PC-9 (cell line): ENCODE measurements around the gene ARHGAP33. TPM values are rescaled to one million over a fixed set of nuclear protein-coding genes. Genes with fewer than 3 reads are reported as not detected.

Experiments
- BruUV-seq: library from RNA; stranded (reverse); fragments of 400-500 nt; replicated peaks from 2 replicates; lab custom pipeline; 2021; lab: Mats Ljungman, UMichigan
- CTCF ChIA-PET: fragments of 300-600 bp; sonication (Branson Sonifier 250); formaldehyde crosslinking; loops from one replicate; lab custom pipeline; 2022; ENCODE audit warnings: antibody characterized with exemption; lab: Charles Lee
- POLR2A ChIA-PET: fragments of 300-600 bp; sonication (Branson Sonifier 250); formaldehyde crosslinking; loops from one replicate; lab custom pipeline; 2022; ENCODE audit warnings: antibody characterized with exemption; ENCODE audit not compliant: unreplicated experiment; lab: Charles Lee
- DNase-seq, 2 experiments: peaks; one replicate each; pipeline versions ENCODE4 v3.0.0 to v3.0.0-alpha.2; 2015 to 2022; ENCODE audit warnings: mixed read lengths in 1 of 2
- H2AFZ ChIP-seq: fragments of 200-600 bp; sonication (generic); 2 replicates; pipeline ENCODE4 v1.8.1; 2017; ENCODE audit warnings: antibody characterized with exemption
- H3F3A ChIP-seq: fragments of 200-600 bp; sonication (generic); 2 replicates; pipeline ENCODE4 v1.8.1; 2017; ENCODE audit warnings: antibody characterized with exemption, mild to moderate bottlenecking, low read depth; ENCODE audit not compliant: insufficient read depth
- H3K27ac ChIP-seq: fragments of 200-600 bp; sonication (generic); 2 replicates; pipeline ENCODE4 v1.6.1; 2016; ENCODE audit warnings: mixed run types
- H3K27me3 ChIP-seq: fragments of 200-600 bp; sonication (generic); 2 replicates; pipeline ENCODE4 v1.6.1; 2016; ENCODE audit warnings: low read depth, mixed run types; ENCODE audit not compliant: insufficient read depth
- H3K36me3 ChIP-seq: fragments of 200-600 bp; sonication (generic); 2 replicates; pipeline ENCODE4 v1.6.1; 2016; ENCODE audit warnings: low read depth, mixed run types
- H3K4me1 ChIP-seq: fragments of 200-600 bp; sonication (generic); replicated peaks from 2 replicates; pipeline ENCODE4 v1.6.1; 2016; ENCODE audit warnings: mixed run types; ENCODE audit not compliant: insufficient read depth
- H3K4me2 ChIP-seq: fragments of 200-600 bp; sonication (generic); 2 replicates; pipeline ENCODE4 v1.6.1; 2017; ENCODE audit warnings: mixed run types
- H3K4me3 ChIP-seq: fragments of 200-600 bp; sonication (generic); 2 replicates; pipeline ENCODE4 v1.6.1; 2016; ENCODE audit warnings: mixed run types
- H3K79me2 ChIP-seq: fragments of 200-600 bp; sonication (generic); 2 replicates; pipeline ENCODE4 v1.6.1; 2017; ENCODE audit warnings: low read depth, mixed run types
- H3K9me2 ChIP-seq: fragments of 200-600 bp; sonication (generic); 2 replicates; pipeline ENCODE4 v1.8.1; 2017; ENCODE audit warnings: mild to moderate bottlenecking; ENCODE audit not compliant: insufficient read depth
- H3K9me3 ChIP-seq: fragments of 200-600 bp; sonication (generic); 2 replicates; pipeline ENCODE4 v1.8.1; 2016; ENCODE audit warnings: low read depth; ENCODE audit not compliant: insufficient read depth
- H4K20me1 ChIP-seq: fragments of 200-600 bp; sonication (generic); 2 replicates; pipeline ENCODE4 v1.8.1; 2017; ENCODE audit not compliant: insufficient read depth
- CTCF ChIP-seq: fragments of 200-600 bp; sonication (generic); conservative IDR thresholded peaks from 2 replicates; pipeline ENCODE4 v1.6.1; 2017; ENCODE audit warnings: mixed run types, antibody characterized with exemption, mild to moderate bottlenecking, moderate library complexity
- EZH2 ChIP-seq: fragments of 200-600 bp; sonication (generic); IDR thresholded peaks from 2 replicates; pipeline ENCODE4 v1.8.0; 2017; ENCODE audit warnings: antibody characterized with exemption, low read depth
- intact Hi-C: fragments of 100-400 bp; cut with micrococcal nuclease; formaldehyde crosslinking; loops from one replicate; pipeline ENCODE4 v1.10.0; 2022; ENCODE audit not compliant: unreplicated experiment
- total RNA-seq: library from RNA; stranded (reverse); gene quantifications from 2 replicates; pipeline ENCODE4 v1.2.3, GENCODE V29; 2021

Gene ARHGAP33
- total RNA-seq, 1 experiment from 2014 or later, result 21.3 TPM

DNA sequence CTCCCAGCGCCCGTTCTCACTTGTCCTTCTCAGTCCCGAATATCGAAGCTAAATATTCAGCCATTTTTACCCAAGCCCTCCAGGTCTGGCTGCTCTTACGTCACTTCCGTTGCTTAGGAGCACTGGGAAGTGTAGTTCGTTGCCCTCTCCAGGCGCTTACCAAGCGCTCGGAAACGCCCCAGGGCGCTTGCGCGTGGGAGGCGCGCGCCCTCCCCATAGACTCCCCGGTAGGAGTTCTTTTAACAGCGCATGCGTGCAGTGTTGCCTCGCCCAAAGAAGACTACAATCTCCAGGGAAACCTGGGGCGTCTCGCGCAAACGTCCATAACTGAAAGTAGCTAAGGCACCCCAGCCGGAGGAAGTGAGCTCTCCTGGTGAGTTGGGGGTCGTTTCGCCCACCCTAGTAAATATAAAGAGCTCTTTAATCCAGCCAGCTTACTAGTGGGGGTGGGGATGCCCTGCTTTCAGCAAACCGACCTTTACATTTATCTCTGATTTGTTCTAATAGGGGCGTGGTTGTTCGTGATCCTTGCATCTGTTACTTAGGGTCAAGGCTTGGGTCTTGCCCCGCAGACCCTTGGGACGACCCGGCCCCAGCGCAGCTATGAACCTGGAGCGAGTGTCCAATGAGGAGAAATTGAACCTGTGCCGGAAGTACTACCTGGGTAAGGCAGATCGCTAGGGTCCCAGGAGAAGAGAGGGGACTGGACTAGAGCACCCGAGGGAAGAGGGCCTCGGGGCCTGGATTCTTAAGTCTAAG lies 29.9 kb upstream of the ARHGAP33 start, which contains the start of the genes PSENEN and U2AF1L4:
Gene PSENEN (plus strand): TSS at position 324 of the 759 bp plus-strand sequence. CDS start 280 bp downstream, at position 604.
Gene U2AF1L4 (minus strand): TSS at position 91 of the 759 bp plus-strand sequence. CDS start 27 bp downstream, at position 64.
- TF ChIP-seq EZH2 (no peak), CTCF (no peak)
- TSS peak; percentile 64 for BruUV-seq
- peaks cover 38% of the 10 kb centered on the region for H3K4me1 ChIP-seq
- peak; percentile 96 to 98 for DNase-seq
- H3K79me2 ChIP-seq, result peaks cover 29% of the 10 kb centered on the region
- POLR2A ChIA-PET, result interaction anchor here (0.5 to 0.7 kb wide), 6 partner anchors 90 to 970 kb away, joined by 3 to 27 read pairs (median 4); partner anchors contain the start of gene NFKBID
- H3K9me3 ChIP-seq, result no peaks in the 10 kb centered on the region
- peaks cover 19% of the 10 kb centered on the region for H3F3A ChIP-seq
- peak within 1 kb of the TSS; percentile 95 for H3K27ac ChIP-seq
- peak within 1 kb of the TSS; percentile 95 for H2AFZ ChIP-seq
- CTCF ChIA-PET, result interaction anchor here (0.6 kb wide), 1 partner anchor 232 kb away, joined by 9 read pairs; the partner anchor contains the start of gene DMKN
- H3K9me2 ChIP-seq, result no peaks in the 10 kb centered on the region
- H3K27me3 ChIP-seq, result no peaks in the 10 kb centered on the region
- no peaks in the 10 kb centered on the region for H4K20me1 ChIP-seq
- intact Hi-C loops, result loop anchor here (2.0 to 10.0 kb wide), 3 partner anchors 29 to 249 kb away; partner anchors contain the start of genes HCST, NFKBID, SDHAF1 and TYROBP
- peak within 1 kb of the TSS; percentile 97 for H3K4me3 ChIP-seq
- peak within 1 kb of the TSS; percentile 94 for H3K4me2 ChIP-seq
- no peaks in the 10 kb centered on the region for H3K36me3 ChIP-seq

DNA sequence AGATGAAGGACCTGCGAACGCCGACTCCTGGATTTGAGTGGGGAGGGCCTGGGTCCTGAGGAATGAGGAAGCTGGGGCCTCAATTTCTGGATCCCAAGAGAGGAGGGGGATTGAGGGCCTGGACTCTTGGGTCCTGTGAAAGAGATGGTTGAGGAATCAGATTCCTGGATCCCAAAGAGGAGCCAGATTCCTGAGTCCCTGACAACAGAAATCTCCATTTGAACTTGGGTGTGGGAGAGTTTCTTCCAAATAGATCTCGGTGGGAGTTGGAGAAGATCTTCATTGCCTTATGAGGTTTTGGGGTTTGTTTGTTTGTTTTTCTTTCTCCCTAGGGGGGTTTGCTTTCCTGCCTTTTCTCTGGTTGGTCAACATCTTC lies 29.3 kb upstream of the ARHGAP33 start:
- POLR2A ChIA-PET, result interaction anchor here (0.6 kb wide), 2 partner anchors 433 to 969 kb away, joined by 3 to 4 read pairs; no protein-coding TSS in a partner anchor

More for the DNA sequence above, 29.3 kb upstream of the ARHGAP33 start:
- H3K79me2 ChIP-seq, result peaks cover 29% of the 10 kb centered on the region
- H3F3A ChIP-seq, result peaks cover 19% of the 10 kb centered on the region
- TF ChIP-seq EZH2 (no peak), CTCF (no peak)
- H2AFZ ChIP-seq, result peak overlapping the region; percentile 89
- BruUV-seq, result no TSS peak
- H3K27me3 ChIP-seq, result no peaks in the 10 kb centered on the region
- CTCF ChIA-PET, result interaction anchor here (0.6 kb wide), 1 partner anchor 233 kb away, joined by 9 read pairs; the partner anchor contains the start of gene DMKN
- H3K9me2 ChIP-seq, result no peaks in the 10 kb centered on the region
- no peaks in the 10 kb centered on the region for H3K9me3 ChIP-seq
- no peaks in the 10 kb centered on the region for H4K20me1 ChIP-seq
- H3K27ac ChIP-seq, result peak overlapping the region; percentile 35; the same call in 1 of the 2 replicates
- peaks cover 36% of the 10 kb centered on the region for H3K4me1 ChIP-seq
- intact Hi-C loops, result loop anchor here (10.0 kb wide), 2 partner anchors 159 to 249 kb away; partner anchors contain the start of genes HCST, NFKBID, SDHAF1 and TYROBP
- peak overlapping the region; percentile 97 for H3K4me3 ChIP-seq
- H3K4me2 ChIP-seq, result peak overlapping the region; percentile 94
- no peak for DNase-seq
- H3K36me3 ChIP-seq, result no peaks in the 10 kb centered on the region
